Measurements from ENCODE around the gene LRRC27. TPM values are rescaled to one million over a fixed set of nuclear protein-coding genes. Genes with fewer than 3 reads are reported as not detected.

Gene LRRC27
- total RNA-seq, 1 experiment from 2014 or later = 5.6 TPM

DNA sequence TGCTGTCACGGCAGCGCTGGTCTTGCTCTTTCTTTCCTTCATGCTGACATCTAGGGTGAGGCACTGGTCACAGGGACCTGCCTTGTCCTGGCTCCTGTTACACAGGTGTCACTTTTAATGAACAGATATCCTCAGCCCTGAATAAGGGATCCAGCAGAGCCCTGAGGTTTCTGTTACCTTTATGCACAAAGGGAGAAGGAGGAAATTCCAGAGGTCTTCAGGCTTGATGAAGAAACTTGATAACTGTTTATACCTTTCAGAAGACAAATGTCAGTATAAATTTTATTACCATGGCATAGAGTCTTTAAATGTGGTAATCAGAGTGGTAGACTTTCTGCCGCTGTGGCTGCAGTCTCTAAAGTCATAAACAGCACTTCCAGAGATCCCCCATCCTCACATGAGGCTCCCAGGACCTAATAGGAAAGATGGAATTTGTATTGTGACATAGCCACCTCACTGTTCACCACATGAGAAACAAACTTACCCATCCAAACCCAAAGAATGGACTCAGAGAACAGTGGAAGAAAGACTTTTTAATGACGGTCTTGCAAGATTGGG, 2.7 kb downstream of the LRRC27 start:
- no peaks in the 10 kb centered on the region for H4K20me1 ChIP-seq (ENCODE audit: low read length)
- no TSS peak for BruUV-seq (replicated peaks)
- no peak overlapping the region for H3K4me3 ChIP-seq (ENCODE audit: low read length)
- H3K4me2 ChIP-seq (ENCODE audit: low read length) = no peak overlapping the region
- H3K4me1 ChIP-seq (ENCODE audit: insufficient read depth, low read length) = peaks cover 8% of the 10 kb centered on the region
- no peaks in the 10 kb centered on the region for H3K27me3 ChIP-seq (ENCODE audit: low read length)
- ATAC-seq = no peak
- ChIA-PET POLR2A (ENCODE audit: unreplicated experiment) (no interaction called here), CTCF (no interaction called here)
- TF ChIP-seq, protein P1, sequence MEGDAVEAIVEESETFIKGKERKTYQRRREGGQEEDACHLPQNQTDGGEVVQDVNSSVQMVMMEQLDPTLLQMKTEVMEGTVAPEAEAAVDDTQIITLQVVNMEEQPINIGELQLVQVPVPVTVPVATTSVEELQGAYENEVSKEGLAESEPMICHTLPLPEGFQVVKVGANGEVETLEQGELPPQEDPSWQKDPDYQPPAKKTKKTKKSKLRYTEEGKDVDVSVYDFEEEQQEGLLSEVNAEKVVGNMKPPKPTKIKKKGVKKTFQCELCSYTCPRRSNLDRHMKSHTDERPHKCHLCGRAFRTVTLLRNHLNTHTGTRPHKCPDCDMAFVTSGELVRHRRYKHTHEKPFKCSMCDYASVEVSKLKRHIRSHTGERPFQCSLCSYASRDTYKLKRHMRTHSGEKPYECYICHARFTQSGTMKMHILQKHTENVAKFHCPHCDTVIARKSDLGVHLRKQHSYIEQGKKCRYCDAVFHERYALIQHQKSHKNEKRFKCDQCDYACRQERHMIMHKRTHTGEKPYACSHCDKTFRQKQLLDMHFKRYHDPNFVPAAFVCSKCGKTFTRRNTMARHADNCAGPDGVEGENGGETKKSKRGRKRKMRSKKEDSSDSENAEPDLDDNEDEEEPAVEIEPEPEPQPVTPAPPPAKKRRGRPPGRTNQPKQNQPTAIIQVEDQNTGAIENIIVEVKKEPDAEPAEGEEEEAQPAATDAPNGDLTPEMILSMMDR (conservative IDR thresholded peaks at IDR 0.05; ENCODE audit: low read depth, low read length) = no peak
- no peak for TF ChIP-seq EZH2 (IDR thresholded peaks at IDR 0.05; ENCODE audit: low read length, unreplicated experiment)
- H3F3A ChIP-seq (ENCODE audit: low read length, unreplicated experiment) = no peaks in the 10 kb centered on the region
- DNase-seq = no peak
- intact Hi-C loops (cut with micrococcal nuclease) = no loop called here
- H3K9me3 ChIP-seq (ENCODE audit: low read length) = no peaks in the 10 kb centered on the region
- no peak overlapping the region for H3K9ac ChIP-seq (ENCODE audit: low read length)
- peaks cover 19% of the 10 kb centered on the region for H3K79me2 ChIP-seq (ENCODE audit: low read length)
- no peaks in the 10 kb centered on the region for H3K36me3 ChIP-seq (ENCODE audit: low read depth, low read length)
- H3K9me2 ChIP-seq (replicated peaks; ENCODE audit: low read length) = no peaks in the 10 kb centered on the region
- no peak overlapping the region for H2AFZ ChIP-seq (ENCODE audit: low read length)
- H3K27ac ChIP-seq (ENCODE audit: low read length) = no peak overlapping the region

DNA sequence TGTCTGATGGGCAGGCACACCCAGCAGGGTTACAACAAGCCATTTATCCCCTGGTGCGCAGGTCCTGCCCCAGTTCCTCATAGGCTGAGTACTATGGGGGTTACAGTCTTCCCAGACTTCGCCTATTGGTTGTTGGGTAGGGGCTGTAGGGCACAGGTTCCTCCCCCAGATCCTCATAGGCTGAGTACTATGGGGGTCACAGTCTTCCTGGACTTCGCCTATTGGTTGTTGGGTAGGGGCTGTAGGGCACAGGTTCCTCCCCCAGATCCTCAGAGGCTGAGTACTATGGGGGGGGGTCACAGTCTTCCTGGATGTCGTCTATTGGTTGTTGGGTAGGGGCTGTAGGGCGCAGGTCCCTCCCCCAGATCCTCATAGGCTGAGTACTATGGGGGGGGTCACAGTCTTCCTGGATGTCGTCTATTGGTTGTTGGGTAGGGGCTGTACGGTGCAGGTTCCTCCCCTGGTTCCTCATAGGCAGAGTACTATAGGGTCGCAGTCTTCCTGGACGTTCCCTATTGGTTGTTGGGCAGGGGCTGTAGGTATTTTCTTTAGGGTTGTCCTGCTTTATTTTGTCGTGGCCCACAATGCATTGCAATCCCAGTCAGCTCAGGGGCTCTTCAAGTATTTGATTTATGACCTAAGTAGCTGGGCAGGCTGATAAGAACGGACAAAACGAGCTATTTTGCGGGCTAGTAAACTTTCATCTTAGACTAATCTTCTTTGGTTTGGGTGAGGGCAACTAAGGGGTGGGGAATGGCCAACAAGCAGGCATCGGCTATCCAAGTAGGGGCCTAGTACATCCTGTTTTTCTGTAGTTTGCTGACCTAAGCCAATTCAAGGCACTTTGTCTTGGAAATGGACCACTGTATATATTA, 3.4 kb downstream of the LRRC27 start:
- Histone ChIP-seq H4K20me1 (ENCODE audit: low read length) (no peaks in the 10 kb centered on the region), H3K9me3 (ENCODE audit: low read length) (no peaks in the 10 kb centered on the region), H3K4me1 (ENCODE audit: insufficient read depth, low read length) (peaks cover 8% of the 10 kb centered on the region), H3K27ac (ENCODE audit: low read length) (no peak overlapping the region), H3K27me3 (ENCODE audit: low read length) (no peaks in the 10 kb centered on the region), H3K79me2 (ENCODE audit: low read length) (peaks cover 12% of the 10 kb centered on the region), H3K9ac (ENCODE audit: low read length) (no peak overlapping the region), H3K36me3 (ENCODE audit: low read depth, low read length) (no peaks in the 10 kb centered on the region), H3K9me2 (replicated peaks; ENCODE audit: low read length) (no peaks in the 10 kb centered on the region), H3K4me3 (ENCODE audit: low read length) (no peak overlapping the region), H2AFZ (ENCODE audit: low read length) (no peak overlapping the region), H3K4me2 (ENCODE audit: low read length) (no peak overlapping the region), H3F3A (ENCODE audit: low read length, unreplicated experiment) (no peaks in the 10 kb centered on the region)
- ATAC-seq (no peak), DNase-seq (no peak)
- intact Hi-C loops (cut with micrococcal nuclease) = no loop called here
- TF ChIP-seq, protein P1 (conservative IDR thresholded peaks at IDR 0.05; ENCODE audit: low read depth, low read length) = no peak
- TF ChIP-seq EZH2phosphoT487 (IDR thresholded peaks at IDR 0.05; ENCODE audit: borderline replicate concordance, low read length) = no peak
- TF ChIP-seq EZH2 (IDR thresholded peaks at IDR 0.05; ENCODE audit: low read length, unreplicated experiment) = no peak
- ChIA-PET CTCF (no interaction called here), POLR2A (ENCODE audit: unreplicated experiment) (no interaction called here)
- BruUV-seq (replicated peaks) = no TSS peak
